Natural killer cell (primary cell): Measurements from ENCODE around the gene GLE1. TPM values are rescaled to one million over a fixed set of nuclear protein-coding genes. Genes with fewer than 3 reads are reported as not detected.
"Not testable (repeated sequence)": the region's sequence is repeated elsewhere in the genome, so short reads cannot be mapped to it uniquely, and the experiment has no call there.

ENCODE experiments used
- ATAC-seq, 3 donors: fragments of 150-1000 bp in 2 of 3; fragments of 200-7000 bp in 1 of 3; cut with Tn5 transposase; 1 replicate in 1 of 3; 2 replicates in 2 of 3; pipeline ENCODE4 v1.10.0; 2021; ENCODE audit warnings: mild to moderate bottlenecking in 2 of 3, moderate library complexity in 2 of 3
- DNase-seq, 2 donors: peaks; one replicate each; pipeline versions ENCODE4 v3.0.0 to v3.0.0-alpha.2; 2013 to 2021; ENCODE audit warnings: mixed read lengths in 1 of 2
- H3K27ac ChIP-seq: one replicate; pipeline ENCODE4 v1.5.1; 2013; ENCODE audit warnings: mild to moderate bottlenecking, low read length
- H3K27me3 ChIP-seq: one replicate; pipeline ENCODE4 v1.6.1; 2013; ENCODE audit warnings: low read length; ENCODE audit not compliant: control insufficient read depth, insufficient read depth
- H3K36me3 ChIP-seq: one replicate; pipeline ENCODE4 v1.6.1; 2013; ENCODE audit warnings: low read length; ENCODE audit not compliant: control insufficient read depth, insufficient read depth
- H3K4me1 ChIP-seq: one replicate; pipeline ENCODE4 v1.6.1; 2013; ENCODE audit warnings: low read length; ENCODE audit not compliant: control insufficient read depth, insufficient read depth
- H3K4me3 ChIP-seq: one replicate; pipeline ENCODE4 v1.5.1; 2013; ENCODE audit warnings: low read length
- H3K9me3 ChIP-seq: one replicate; pipeline ENCODE4 v1.6.1; 2013; ENCODE audit warnings: low read length; ENCODE audit not compliant: control insufficient read depth, insufficient read depth
- H3K27ac Mint-ChIP-seq, 2 donors: one replicate each; pipeline ENCODE4 v1.8.0; 2022; ENCODE audit warnings: mild to moderate bottlenecking in 2 of 2, mixed read lengths in 2 of 2, moderate library complexity in 1 of 2
- H3K27me3 Mint-ChIP-seq, 2 donors: one replicate each; pipeline ENCODE4 v1.8.0; 2022; ENCODE audit warnings: low read depth in 2 of 2, mixed read lengths in 2 of 2
- H3K36me3 Mint-ChIP-seq: one replicate; pipeline ENCODE4 v1.8.0; 2022; ENCODE audit warnings: mixed read lengths
- H3K4me1 Mint-ChIP-seq, 2 donors: one replicate each; pipeline ENCODE4 v1.8.0; 2022; ENCODE audit warnings: mixed read lengths in 2 of 2
- H3K4me3 Mint-ChIP-seq: one replicate; pipeline ENCODE4 v1.8.0; 2022; ENCODE audit warnings: mild to moderate bottlenecking, moderate library complexity, mixed read lengths
- H3K9me3 Mint-ChIP-seq, 2 donors: one replicate each; pipeline ENCODE4 v1.8.0; 2022; ENCODE audit warnings: mixed read lengths in 2 of 2
- WGBS: methylation state at CpG from one replicate; pipeline ENCODE4 v1.1.7; 2013; ENCODE audit warnings: missing lambda C conversion rate; ENCODE audit not compliant: insufficient coverage; 5-methylcytosine and 5-hydroxymethylcytosine counted together
- intact Hi-C: fragments of 100-400 bp; cut with micrococcal nuclease; formaldehyde crosslinking; loops from one replicate; pipeline ENCODE4 v1.14.2; 2022
- total RNA-seq, 4 donors: library from RNA; stranded (reverse); fragments of 120-200 nt in 1 of 4; gene quantifications; one replicate each; pipeline versions ENCODE4 v1.2.3 to v1.2.4, GENCODE V29; 2013 to 2022
- TF ChIP-seq, protein P1 (sequence below): fragments of 200-600 bp; IDR thresholded peaks from one replicate; pipeline ENCODE4 v1.8.0; 2022; ENCODE audit warnings: antibody characterized with exemption

The GLE1 gene
- total RNA-seq, 3 donors from 2014 or later (not counting 1 experiment from before 2014, with no cell fraction given) = 21.2 to 33.3 (median 23.3) TPM

DNA sequence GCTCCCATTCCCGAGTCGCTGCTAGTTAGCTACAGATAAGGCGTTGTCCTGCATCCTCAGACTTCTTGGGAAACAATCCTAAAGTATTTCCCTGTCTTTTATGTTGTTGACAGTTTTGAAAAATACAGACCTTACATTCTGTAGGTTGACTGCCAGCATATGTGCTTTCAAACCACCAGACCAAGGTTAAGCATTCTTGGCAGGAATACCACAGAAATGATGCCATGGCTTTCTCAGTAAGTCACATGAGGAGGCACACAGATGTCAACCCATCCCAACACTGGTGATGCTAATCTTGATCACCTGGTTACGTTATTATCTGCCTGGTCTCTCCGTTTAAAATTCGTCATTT lies 871 bp downstream of the GLE1 start:
- H3K4me1 Mint-ChIP-seq = peaks cover 29 to 40% of the 10 kb centered on the region in 2 donors
- H3K4me3 ChIP-seq = peak overlapping the region; percentile 81
- H3K36me3 Mint-ChIP-seq = peaks cover 5% of the 10 kb centered on the region
- no peaks in the 10 kb centered on the region for H3K27me3 Mint-ChIP-seq
- H3K27ac ChIP-seq = peak overlapping the region; percentile 79
- TF ChIP-seq, protein P1, sequence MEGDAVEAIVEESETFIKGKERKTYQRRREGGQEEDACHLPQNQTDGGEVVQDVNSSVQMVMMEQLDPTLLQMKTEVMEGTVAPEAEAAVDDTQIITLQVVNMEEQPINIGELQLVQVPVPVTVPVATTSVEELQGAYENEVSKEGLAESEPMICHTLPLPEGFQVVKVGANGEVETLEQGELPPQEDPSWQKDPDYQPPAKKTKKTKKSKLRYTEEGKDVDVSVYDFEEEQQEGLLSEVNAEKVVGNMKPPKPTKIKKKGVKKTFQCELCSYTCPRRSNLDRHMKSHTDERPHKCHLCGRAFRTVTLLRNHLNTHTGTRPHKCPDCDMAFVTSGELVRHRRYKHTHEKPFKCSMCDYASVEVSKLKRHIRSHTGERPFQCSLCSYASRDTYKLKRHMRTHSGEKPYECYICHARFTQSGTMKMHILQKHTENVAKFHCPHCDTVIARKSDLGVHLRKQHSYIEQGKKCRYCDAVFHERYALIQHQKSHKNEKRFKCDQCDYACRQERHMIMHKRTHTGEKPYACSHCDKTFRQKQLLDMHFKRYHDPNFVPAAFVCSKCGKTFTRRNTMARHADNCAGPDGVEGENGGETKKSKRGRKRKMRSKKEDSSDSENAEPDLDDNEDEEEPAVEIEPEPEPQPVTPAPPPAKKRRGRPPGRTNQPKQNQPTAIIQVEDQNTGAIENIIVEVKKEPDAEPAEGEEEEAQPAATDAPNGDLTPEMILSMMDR = no peak
- peaks cover 16% of the 10 kb centered on the region for H3K36me3 ChIP-seq
- peaks cover 16% of the 10 kb centered on the region for H3K4me1 ChIP-seq
- no peak for DNase-seq
- H3K27me3 ChIP-seq = no peaks in the 10 kb centered on the region
- intact Hi-C loops = loop anchor here (2.0 kb wide), 2 partner anchors 47 to 49 kb away; partner anchors contain the start of genes ODF2 and SPTAN1
- 44% methylated on average over 6 of the region's 6 CpGs for WGBS
- peak overlapping the region; percentile 98 for H3K4me3 Mint-ChIP-seq
- H3K27ac Mint-ChIP-seq = peak overlapping the region; percentile 95
- no peak for ATAC-seq
- H3K9me3 Mint-ChIP-seq = no peaks in the 10 kb centered on the region
- H3K9me3 ChIP-seq = no peaks in the 10 kb centered on the region

DNA sequence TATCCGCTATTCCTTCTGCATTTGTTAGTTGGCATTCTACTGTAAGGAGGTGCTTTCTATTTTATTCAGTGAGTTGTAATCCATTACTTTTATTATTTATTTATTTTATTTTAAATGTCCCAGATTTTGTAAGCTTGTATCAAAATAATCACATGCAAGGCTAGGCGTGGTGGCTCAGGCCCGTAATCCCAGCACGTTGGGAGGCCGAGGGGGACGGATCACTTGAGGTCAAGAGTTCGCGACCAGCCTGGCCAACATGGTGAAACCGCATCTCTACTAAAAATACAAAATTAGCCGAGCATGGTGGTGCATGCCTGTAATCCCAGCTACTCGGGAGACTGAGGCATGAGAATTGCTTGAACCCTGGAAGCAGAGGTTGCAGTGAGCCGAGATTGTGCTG lies 1.4 kb downstream of the GLE1 start:
- peak overlapping the region; percentile 95 for H3K27ac Mint-ChIP-seq
- peaks cover 29 to 40% of the 10 kb centered on the region in 2 donors for H3K4me1 Mint-ChIP-seq
- H3K9me3 ChIP-seq, H3K9me3 Mint-ChIP-seq, H3K4me3 ChIP-seq, H3K27me3 ChIP-seq, ATAC-seq, DNase-seq, H3K27me3 Mint-ChIP-seq, H3K36me3 Mint-ChIP-seq, H3K27ac ChIP-seq: not testable (repeated sequence)
- H3K4me3 Mint-ChIP-seq = peak overlapping the region; percentile 98
- H3K4me1 ChIP-seq = peaks cover 19% of the 10 kb centered on the region
- H3K36me3 ChIP-seq = peaks cover 16% of the 10 kb centered on the region
- intact Hi-C loops = loop anchor here (2.0 kb wide), 2 partner anchors 47 to 49 kb away; partner anchors contain the start of genes ODF2 and SPTAN1
- 94% methylated on average over 11 of the region's 12 CpGs for WGBS

DNA sequence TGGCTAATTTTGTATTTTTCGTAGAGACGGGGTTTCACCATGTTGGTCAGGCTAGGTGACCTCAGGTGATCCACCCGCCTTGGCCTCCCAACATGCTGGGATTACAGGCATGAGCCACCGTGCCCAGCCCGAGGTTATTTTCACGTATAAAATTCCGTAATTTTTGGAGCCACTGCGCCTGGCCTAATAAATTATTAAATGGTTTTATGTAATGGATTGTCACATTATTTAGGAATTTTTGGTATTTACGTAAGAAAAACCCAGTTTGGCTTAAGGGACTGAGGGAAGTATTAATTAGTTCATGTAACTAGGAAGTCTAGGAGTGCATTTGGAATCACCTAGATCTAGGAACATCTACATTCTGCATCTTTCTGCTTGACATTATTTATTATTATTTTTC lies 8.3 kb downstream of the GLE1 start:
- 95% methylated on average over 9 of the region's 9 CpGs for WGBS
- Histone ChIP-seq H3K27ac (peak overlapping the region; percentile 11), H3K27me3 (no peaks in the 10 kb centered on the region), H3K36me3 (peaks cover 46% of the 10 kb centered on the region), H3K9me3 (no peaks in the 10 kb centered on the region), H3K4me3 (no peak overlapping the region), H3K4me1 (peaks cover 25% of the 10 kb centered on the region)
- peaks cover 22 to 30% of the 10 kb centered on the region in 2 donors for H3K4me1 Mint-ChIP-seq
- H3K27ac Mint-ChIP-seq = peak overlapping the region; percentile 70 to 76
- H3K9me3 Mint-ChIP-seq = no peaks in the 10 kb centered on the region
- H3K4me3 Mint-ChIP-seq = no peak overlapping the region
- intact Hi-C loops = loop anchor here (2.0 kb wide), 1 partner anchor 74 kb away; no protein-coding TSS in a partner anchor
- TF ChIP-seq, protein P1 = no peak
- H3K36me3 Mint-ChIP-seq = peaks cover 9% of the 10 kb centered on the region
- DNase-seq (no peak), ATAC-seq (no peak)
- no peaks in the 10 kb centered on the region for H3K27me3 Mint-ChIP-seq

DNA sequence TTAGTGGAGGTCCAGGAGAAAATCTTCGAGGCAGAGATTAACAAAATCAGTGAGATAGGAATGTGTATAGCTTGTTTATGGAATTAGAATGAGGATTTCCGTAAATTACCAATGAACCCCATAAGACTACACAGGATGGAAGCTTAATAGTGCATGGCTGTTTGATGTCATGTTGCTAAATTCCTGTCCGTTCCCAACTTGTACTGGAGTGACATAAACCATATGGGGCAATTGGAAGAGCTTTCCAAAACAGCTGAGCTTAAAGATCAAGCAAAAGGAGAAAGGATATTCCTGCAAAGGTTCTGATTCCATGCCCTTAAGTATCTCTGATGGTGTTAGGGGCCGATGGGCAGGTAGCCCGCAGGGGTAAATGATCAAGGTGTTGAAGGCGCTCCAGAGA lies 17.4 kb downstream of the GLE1 start:
- TF ChIP-seq, protein P1 = no peak
- no peak for ATAC-seq
- no peak for DNase-seq
- H3K4me3 ChIP-seq = no peak overlapping the region
- Mint-ChIP-seq H3K27ac (peak overlapping the region in 1 of 2 donors; percentile 19), H3K36me3 (peaks cover 22% of the 10 kb centered on the region), H3K4me3 (no peak overlapping the region), H3K4me1 (peaks cover 0 to 19% of the 10 kb centered on the region in 2 donors), H3K9me3 (peaks cover 0 to 3% of the 10 kb centered on the region in 2 donors), H3K27me3 (no peaks in the 10 kb centered on the region)
- peaks cover 66% of the 10 kb centered on the region for H3K36me3 ChIP-seq
- intact Hi-C loops = no loop called here
- no peaks in the 10 kb centered on the region for H3K9me3 ChIP-seq
- no peaks in the 10 kb centered on the region for H3K4me1 ChIP-seq
- 98% methylated on average over 5 of the region's 6 CpGs for WGBS
- H3K27me3 ChIP-seq = no peaks in the 10 kb centered on the region
- no peak overlapping the region for H3K27ac ChIP-seq
